ENCODE results near the gene PPP2R5A.

Gene PPP2R5A

DNA sequence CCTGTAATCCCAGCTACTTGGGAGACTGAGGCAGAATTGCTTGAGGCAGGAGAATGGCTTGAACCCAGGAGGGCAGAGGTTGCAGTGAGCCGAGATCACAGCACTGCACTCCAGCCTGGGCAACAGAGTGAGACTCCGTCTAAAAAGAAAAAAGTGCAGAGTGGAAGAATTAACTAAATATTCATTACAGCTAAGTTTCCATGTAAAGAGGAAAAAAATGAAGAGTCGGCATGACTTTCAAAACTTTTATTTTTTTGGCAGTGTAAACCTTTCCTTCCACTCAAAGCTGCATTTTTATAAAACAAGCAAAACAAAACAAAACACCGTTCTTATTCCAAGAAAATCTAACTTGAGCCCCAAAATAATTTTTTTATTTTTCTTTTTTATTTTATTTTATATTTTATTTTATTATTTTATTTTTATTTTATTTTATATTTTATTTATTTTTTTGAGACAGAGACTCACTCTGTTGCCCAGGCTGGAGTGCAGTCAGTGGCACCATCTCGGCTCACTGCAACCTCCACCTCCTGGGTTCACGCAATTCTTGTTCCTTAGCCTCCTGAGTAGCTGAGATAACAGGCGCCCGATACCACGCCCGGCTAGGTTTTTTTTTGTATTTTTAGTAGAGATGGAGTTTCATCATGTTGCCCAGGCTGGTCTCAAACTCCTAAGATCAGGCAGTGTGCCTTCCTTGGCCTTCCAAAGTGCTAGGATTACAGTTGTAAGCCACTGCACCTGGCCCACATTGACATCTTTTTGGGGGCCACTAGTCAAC is 66.6 kb downstream of the PPP2R5A start:
- Histone ChIP-seq H3K36me3 (ENCODE audit: control insufficient read depth in 4 of 4, insufficient read depth in 4 of 4, low read length in 3 of 4) (peaks cover 13 to 53% (median 24%) of the 10 kb centered on the region in 4 experiments), H3K4me3 (ENCODE audit: control insufficient read depth in 1 of 7, extremely low read depth in 1 of 7, insufficient read depth in 4 of 7, low read depth in 2 of 7, low read length in 6 of 7) (no peak overlapping the region), H3K9me3 (ENCODE audit: control extremely low read depth in 1 of 5, control insufficient read depth in 4 of 5, insufficient read depth in 2 of 5, low read depth in 1 of 5, low read length in 4 of 5) (no peaks in the 10 kb centered on the region), H3K27ac (ENCODE audit: insufficient read depth in 1 of 2, low read depth in 1 of 2, low read length in 2 of 2, poor library complexity in 1 of 2, severe bottlenecking in 2 of 2) (no peak overlapping the region), H3K27me3 (replicated peaks in 2 of 5; ENCODE audit: control insufficient read depth in 4 of 5, insufficient read depth in 5 of 5, low read length in 4 of 5) (no peaks in the 10 kb centered on the region), H3K4me1 (ENCODE audit: control extremely low read depth in 1 of 4, control insufficient read depth in 4 of 4, insufficient read depth in 4 of 4, low read length in 3 of 4) (no peaks in the 10 kb centered on the region)
- 90% methylated on average over 2 of the region's 10 CpGs for WGBS (ENCODE audit: insufficient coverage)
- peak in 1 of 3 donors; percentile 10 for DNase-seq
- CTCF ChIA-PET = interaction anchor here (1.0 to 4.4 kb wide), 7 partner anchors 10 to 281 kb away, joined by 3 to 12 read pairs (median 4); no protein-coding TSS in a partner anchor
- POLR2A ChIA-PET = no interaction called here

- DNase-seq = peak in 1 of 3 donors; percentile 3
- WGBS (ENCODE audit: insufficient coverage) = 100% methylated on average over 2 of the region's 2 CpGs
- H3K4me1 ChIP-seq (ENCODE audit: control extremely low read depth in 1 of 4, control insufficient read depth in 4 of 4, insufficient read depth in 4 of 4, low read length in 3 of 4) = no peaks in the 10 kb centered on the region
- no peaks in the 10 kb centered on the region for H3K9me3 ChIP-seq (ENCODE audit: control extremely low read depth in 1 of 5, control insufficient read depth in 4 of 5, insufficient read depth in 2 of 5, low read depth in 1 of 5, low read length in 4 of 5)
- H3K27ac ChIP-seq (ENCODE audit: insufficient read depth in 1 of 2, low read depth in 1 of 2, low read length in 2 of 2, poor library complexity in 1 of 2, severe bottlenecking in 2 of 2) = no peak overlapping the region
- H3K4me3 ChIP-seq (ENCODE audit: control insufficient read depth in 1 of 7, extremely low read depth in 1 of 7, insufficient read depth in 4 of 7, low read depth in 2 of 7, low read length in 6 of 7) = no peak overlapping the region
- CTCF ChIA-PET = interaction anchor here (1.2 to 4.4 kb wide), 4 partner anchors 9 to 283 kb away, joined by 4 to 12 read pairs (median 6); no protein-coding TSS in a partner anchor
- peaks cover 13 to 56% (median 27%) of the 10 kb centered on the region in 4 experiments for H3K36me3 ChIP-seq (ENCODE audit: control insufficient read depth in 4 of 4, insufficient read depth in 4 of 4, low read length in 3 of 4)
- POLR2A ChIA-PET = no interaction called here
- no peaks in the 10 kb centered on the region for H3K27me3 ChIP-seq (replicated peaks in 2 of 5; ENCODE audit: control insufficient read depth in 4 of 5, insufficient read depth in 5 of 5, low read length in 4 of 5)
Measured at GRCh38 chr1:212353181-212353580, 68.0 kb downstream of the PPP2R5A start.

DNA sequence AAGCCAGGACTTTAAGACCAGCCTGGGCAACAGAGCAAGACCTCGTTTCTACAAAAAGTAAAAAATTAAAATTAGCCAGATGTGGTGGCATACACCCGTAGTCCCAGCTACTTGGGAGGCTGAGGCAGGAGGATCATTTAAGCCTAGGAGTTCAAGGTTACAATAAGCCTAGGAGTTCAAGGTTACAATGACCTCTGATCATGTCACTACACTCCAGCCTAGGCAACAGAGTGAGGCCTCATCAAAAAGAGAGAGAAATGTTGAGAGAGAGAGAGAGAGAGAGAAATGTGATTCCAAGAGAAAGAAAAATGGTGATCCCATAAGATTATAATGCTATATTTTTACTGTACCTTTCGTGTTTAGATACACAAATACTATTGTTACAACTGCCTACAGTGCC is 69.3 kb downstream of the PPP2R5A start:
- CTCF ChIA-PET = no interaction called here
- no peaks in the 10 kb centered on the region for H3K27me3 ChIP-seq (replicated peaks in 2 of 5; ENCODE audit: control insufficient read depth in 4 of 5, insufficient read depth in 5 of 5, low read length in 4 of 5)

GRCh38 chr1:212355230-212355969 is 70.2 kb downstream of the PPP2R5A start:
- Histone ChIP-seq H3K4me3 (ENCODE audit: control insufficient read depth in 1 of 7, extremely low read depth in 1 of 7, insufficient read depth in 4 of 7, low read depth in 2 of 7, low read length in 6 of 7) (no peak overlapping the region), H3K9me3 (ENCODE audit: control extremely low read depth in 1 of 5, control insufficient read depth in 4 of 5, insufficient read depth in 2 of 5, low read depth in 1 of 5, low read length in 4 of 5) (no peaks in the 10 kb centered on the region), H3K36me3 (ENCODE audit: control insufficient read depth in 4 of 4, insufficient read depth in 4 of 4, low read length in 3 of 4) (peaks cover 20 to 63% (median 37%) of the 10 kb centered on the region in 4 experiments), H3K27me3 (replicated peaks in 2 of 5; ENCODE audit: control insufficient read depth in 4 of 5, insufficient read depth in 5 of 5, low read length in 4 of 5) (no peaks in the 10 kb centered on the region), H3K4me1 (ENCODE audit: control extremely low read depth in 1 of 4, control insufficient read depth in 4 of 4, insufficient read depth in 4 of 4, low read length in 3 of 4) (no peaks in the 10 kb centered on the region), H3K27ac (ENCODE audit: insufficient read depth in 1 of 2, low read depth in 1 of 2, low read length in 2 of 2, poor library complexity in 1 of 2, severe bottlenecking in 2 of 2) (no peak overlapping the region)
- no peak for DNase-seq
- WGBS (ENCODE audit: insufficient coverage) = no CpG with 5 or more reads among the region's 3 CpGs
- ChIA-PET POLR2A (no interaction called here), CTCF (interaction anchor here (1.3 to 1.6 kb wide), 3 partner anchors 10 to 292 kb away, joined by 4 to 10 read pairs (median 6); no protein-coding TSS in a partner anchor)

More for the DNA sequence above, 69.3 kb downstream of the PPP2R5A start:
- WGBS (ENCODE audit: insufficient coverage) = 100% methylated on average over 2 of the region's 3 CpGs
- POLR2A ChIA-PET = no interaction called here
- no peak overlapping the region for H3K27ac ChIP-seq (ENCODE audit: insufficient read depth in 1 of 2, low read depth in 1 of 2, low read length in 2 of 2, poor library complexity in 1 of 2, severe bottlenecking in 2 of 2)
- no peaks in the 10 kb centered on the region for H3K4me1 ChIP-seq (ENCODE audit: control extremely low read depth in 1 of 4, control insufficient read depth in 4 of 4, insufficient read depth in 4 of 4, low read length in 3 of 4)
- no peaks in the 10 kb centered on the region for H3K9me3 ChIP-seq (ENCODE audit: control extremely low read depth in 1 of 5, control insufficient read depth in 4 of 5, insufficient read depth in 2 of 5, low read depth in 1 of 5, low read length in 4 of 5)
- H3K36me3 ChIP-seq (ENCODE audit: control insufficient read depth in 4 of 4, insufficient read depth in 4 of 4, low read length in 3 of 4) = peaks cover 16 to 57% (median 34%) of the 10 kb centered on the region in 4 experiments
- DNase-seq = no peak
- no peak overlapping the region for H3K4me3 ChIP-seq (ENCODE audit: control insufficient read depth in 1 of 7, extremely low read depth in 1 of 7, insufficient read depth in 4 of 7, low read depth in 2 of 7, low read length in 6 of 7)

DNA sequence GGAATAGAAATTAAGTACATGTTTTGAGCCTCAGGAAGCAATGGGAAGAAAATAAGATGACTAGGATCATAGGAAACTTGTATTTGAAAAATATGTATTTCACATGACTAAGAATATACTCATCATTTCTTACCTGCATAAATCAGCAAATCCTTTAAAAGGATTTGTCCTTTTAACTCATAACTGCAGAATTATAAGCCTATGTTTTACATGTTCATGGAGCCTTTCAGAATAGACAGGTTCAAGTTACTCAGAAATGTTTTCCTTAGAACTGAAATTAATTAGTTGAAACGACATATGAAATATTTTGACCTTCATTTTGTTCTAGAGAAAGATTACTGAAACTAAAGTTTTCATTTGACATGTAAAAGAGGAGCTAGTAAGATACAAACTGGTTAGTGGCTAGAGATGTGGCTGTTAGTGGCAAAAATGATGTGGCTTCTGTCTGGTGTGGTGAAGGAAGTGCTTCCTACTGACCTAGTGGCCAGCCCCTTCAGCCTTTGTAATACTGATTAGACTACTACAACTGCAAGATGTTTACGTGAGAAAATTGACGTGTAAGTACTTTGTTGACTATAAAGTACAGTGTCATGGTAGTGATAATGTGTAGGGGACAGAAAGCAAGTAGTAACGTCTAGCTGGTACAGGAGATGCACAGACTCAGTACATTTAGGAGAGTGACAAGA is 74.7 kb downstream of the PPP2R5A start:
- Histone ChIP-seq H3K9me3 (ENCODE audit: control extremely low read depth in 1 of 5, control insufficient read depth in 4 of 5, insufficient read depth in 2 of 5, low read depth in 1 of 5, low read length in 4 of 5) (no peaks in the 10 kb centered on the region), H3K4me1 (ENCODE audit: control extremely low read depth in 1 of 4, control insufficient read depth in 4 of 4, insufficient read depth in 4 of 4, low read length in 3 of 4) (no peaks in the 10 kb centered on the region), H3K27ac (ENCODE audit: insufficient read depth in 1 of 2, low read depth in 1 of 2, low read length in 2 of 2, poor library complexity in 1 of 2, severe bottlenecking in 2 of 2) (no peak overlapping the region), H3K27me3 (replicated peaks in 2 of 5; ENCODE audit: control insufficient read depth in 4 of 5, insufficient read depth in 5 of 5, low read length in 4 of 5) (no peaks in the 10 kb centered on the region), H3K4me3 (ENCODE audit: control insufficient read depth in 1 of 7, extremely low read depth in 1 of 7, insufficient read depth in 4 of 7, low read depth in 2 of 7, low read length in 6 of 7) (no peak overlapping the region), H3K36me3 (ENCODE audit: control insufficient read depth in 4 of 4, insufficient read depth in 4 of 4, low read length in 3 of 4) (peaks cover 19 to 68% (median 44%) of the 10 kb centered on the region in 4 experiments)
- WGBS (ENCODE audit: insufficient coverage) = 100% methylated on average over 4 of the region's 4 CpGs
- POLR2A ChIA-PET = no interaction called here
- DNase-seq = no peak
- CTCF ChIA-PET = interaction anchor here (1.1 to 1.8 kb wide), 3 partner anchors 15 to 29 kb away, joined by 3 to 6 read pairs (median 4); no protein-coding TSS in a partner anchor

GRCh38 chr1:212364985-212365384 is 79.8 kb downstream of the PPP2R5A start:
- no peaks in the 10 kb centered on the region for H3K4me1 ChIP-seq (ENCODE audit: control extremely low read depth in 1 of 4, control insufficient read depth in 4 of 4, insufficient read depth in 4 of 4, low read length in 3 of 4)
- peaks cover 13 to 70% (median 39%) of the 10 kb centered on the region in 4 experiments for H3K36me3 ChIP-seq (ENCODE audit: control insufficient read depth in 4 of 4, insufficient read depth in 4 of 4, low read length in 3 of 4)
- CTCF ChIA-PET = interaction anchor here (0.6 to 5.8 kb wide), 12 partner anchors 9 to 683 kb away, joined by 3 to 84 read pairs (median 7); no protein-coding TSS in a partner anchor
- H3K9me3 ChIP-seq (ENCODE audit: control extremely low read depth in 1 of 5, control insufficient read depth in 4 of 5, insufficient read depth in 2 of 5, low read depth in 1 of 5, low read length in 4 of 5) = peaks cover 0 to 2% (median 0%) of the 10 kb centered on the region in 5 experiments
- no peak for DNase-seq
- POLR2A ChIA-PET = no interaction called here
- no peak overlapping the region for H3K4me3 ChIP-seq (ENCODE audit: control insufficient read depth in 1 of 7, extremely low read depth in 1 of 7, insufficient read depth in 4 of 7, low read depth in 2 of 7, low read length in 6 of 7)
- no peaks in the 10 kb centered on the region for H3K27me3 ChIP-seq (replicated peaks in 2 of 5; ENCODE audit: control insufficient read depth in 4 of 5, insufficient read depth in 5 of 5, low read length in 4 of 5)
- H3K27ac ChIP-seq (ENCODE audit: insufficient read depth in 1 of 2, low read depth in 1 of 2, low read length in 2 of 2, poor library complexity in 1 of 2, severe bottlenecking in 2 of 2) = no peak overlapping the region
- 90% methylated on average over 3 of the region's 7 CpGs for WGBS (ENCODE audit: insufficient coverage)
